GM21447 (cell line): ENCODE data around the gene OR4D2.
A peak's percentile ranks its signal among the peaks of the same experiment; 100 is the strongest.

Experiments
- ATAC-seq: cut with Tn5 transposase; IDR thresholded peaks from one replicate; pipeline ENCODE4 v1.9.1; 2021; ENCODE audit not compliant: unreplicated experiment

Gene OR4D2

GRCh38 chr17:58205936-58206335, 39.2 kb downstream of the OR4D2 start:
- ATAC-seq: no peak

- ATAC-seq: no peak
Measured at GRCh38 chr17:58207451-58207850, 40.7 kb downstream of the OR4D2 start.

DNA sequence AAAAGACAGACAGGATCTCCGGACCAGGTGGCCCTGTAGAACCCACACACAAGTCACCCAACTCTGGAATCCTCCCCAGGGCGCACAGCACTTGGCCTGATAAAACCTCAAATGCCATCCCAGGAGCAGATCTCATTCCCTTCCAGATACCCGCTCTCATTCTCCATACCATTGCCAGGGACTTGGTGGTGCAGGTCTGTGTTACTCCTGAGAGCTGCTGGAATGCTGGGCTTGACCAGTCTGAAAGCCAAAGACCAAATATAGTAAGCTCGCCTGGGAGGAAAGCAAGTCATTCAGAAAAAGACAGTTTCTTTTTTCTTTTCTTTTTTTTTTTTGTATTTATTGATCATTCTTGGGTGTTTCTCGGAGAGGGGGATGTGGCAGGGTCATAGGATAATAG, 41.6 kb downstream of the OR4D2 start:
- ATAC-seq: no peak

GRCh38 chr17:58210922-58211321, 44.1 kb downstream of the OR4D2 start:
- ATAC-seq: no peak

DNA sequence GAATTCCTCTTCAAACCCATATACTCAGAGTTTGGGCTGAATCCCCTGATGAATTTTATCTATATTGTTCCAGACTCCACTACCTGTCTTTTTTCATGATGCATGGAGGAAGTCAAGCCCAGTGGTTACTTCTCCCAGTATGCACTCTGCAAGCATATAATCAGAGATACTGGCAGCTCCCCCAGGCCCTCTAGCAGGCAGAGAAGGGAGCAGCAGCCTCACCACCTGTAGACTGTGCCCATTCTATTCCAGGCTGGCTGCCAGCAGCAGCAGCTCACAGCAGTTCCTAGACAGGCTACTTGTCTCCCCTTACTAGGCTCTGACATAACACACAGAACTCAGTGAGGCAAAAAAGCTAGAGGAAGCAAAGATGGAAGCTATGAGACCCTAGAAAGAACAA, 48.9 kb downstream of the OR4D2 start:
- ATAC-seq: no peak

- ATAC-seq: no peak
Measured at GRCh38 chr17:58217766-58218165, 51.0 kb downstream of the OR4D2 start.

DNA sequence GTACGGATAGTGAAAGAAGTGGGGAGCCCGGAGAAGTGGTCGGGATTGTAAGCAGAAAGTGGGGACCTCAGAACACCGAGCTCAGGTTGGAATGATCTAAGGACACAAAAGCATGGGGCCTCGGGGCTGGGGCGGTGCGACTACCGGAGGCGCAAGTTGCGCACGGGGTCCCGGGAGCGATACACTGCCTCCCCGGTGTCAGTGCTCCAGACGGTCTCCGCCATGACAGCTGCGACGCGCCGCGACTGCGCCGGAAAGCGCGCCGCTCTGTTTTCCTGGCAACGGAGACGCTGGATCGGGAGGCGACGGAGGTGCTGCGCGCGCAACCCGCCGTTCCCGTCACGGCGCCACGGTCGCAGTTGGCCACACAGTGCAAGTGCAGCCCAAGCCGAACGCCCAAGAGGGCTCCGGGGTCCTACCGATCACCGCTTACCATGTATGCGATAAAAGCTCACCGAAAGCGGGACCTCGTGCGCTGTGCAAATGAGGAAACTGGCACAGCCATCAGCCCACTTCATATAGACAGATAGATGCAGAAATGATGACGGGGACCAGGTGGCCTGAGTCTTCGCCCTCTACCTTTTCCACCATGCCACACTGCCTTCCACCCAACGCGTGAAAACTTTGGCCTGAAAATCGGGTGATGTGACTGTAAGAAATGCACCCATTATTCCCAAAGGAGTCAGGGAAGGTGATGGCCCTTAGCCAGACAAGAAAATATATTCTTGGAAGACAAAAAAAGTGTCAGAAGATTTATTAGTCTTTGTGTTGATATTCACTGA, 52.4 kb downstream of the OR4D2 start, which contains the start of gene MKS1:
TSS of gene MKS1 (minus strand) at position 249 of the 782 bp plus-strand sequence. CDS start at position 224, 25 bp downstream.
- ATAC-seq: peak; percentile 83

DNA sequence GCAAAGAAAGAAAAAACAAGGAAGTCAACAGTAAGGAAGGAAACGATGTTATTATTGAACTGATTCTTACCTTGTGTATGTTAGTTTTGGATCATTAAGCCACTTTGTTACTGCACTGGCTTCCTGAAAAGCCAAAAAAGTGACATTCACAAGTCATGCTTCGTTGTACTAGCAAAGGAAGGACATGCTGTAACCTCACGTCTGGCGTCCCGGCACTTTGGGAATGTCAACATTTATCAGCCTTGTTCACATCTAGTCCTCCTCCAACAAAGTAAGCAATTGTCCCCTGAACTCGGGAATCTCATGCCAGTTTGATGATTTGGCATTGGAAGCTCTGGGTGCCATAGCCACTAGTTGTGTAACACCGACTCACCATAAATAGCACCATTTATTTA, 53.0 kb downstream of the OR4D2 start:
- no peak for ATAC-seq
